GM13977 (cell line): Measurements from ENCODE around the gene FABP3.

ENCODE experiments used
- DNase-seq: peaks from one replicate; pipeline ENCODE4 v3.0.0; 2012; ENCODE audit warnings: low spot score
- CTCF ChIP-seq: IDR thresholded peaks from 2 replicates; pipeline ENCODE4 v1.5.1; 2012; ENCODE audit warnings: mild to moderate bottlenecking, control low read depth; ENCODE audit not compliant: insufficient read depth; ENCODE audit errors: extremely low read depth, missing control alignments
- in situ Hi-C: fragments of 300-500 bp; cut with MboI; formaldehyde crosslinking; loops from one replicate; pipeline ENCODE4 v1.12.0; 2022; ENCODE audit warnings: low sequenced_read_pairs, low pct_unique_long_range_greater_than_20kb, mixed read lengths, inconsistent platforms; ENCODE audit not compliant: unreplicated experiment

FABP3 gene

GRCh38 chr1:31415658-31416057, 42.8 kb upstream of the FABP3 start:
- DNase-seq: no peak
- in situ Hi-C loops: no loop called here
- TF ChIP-seq CTCF: no peak

GRCh38 chr1:31414980-31415370, 42.1 kb upstream of the FABP3 start:
- in situ Hi-C loops: no loop called here
- DNase-seq: no peak
- no peak for TF ChIP-seq CTCF

- in situ Hi-C loops: no loop called here
- no peak for TF ChIP-seq CTCF
- DNase-seq: no peak
Observed at GRCh38 chr1:31413405-31414001, 40.6 kb upstream of the FABP3 start.

GRCh38 chr1:31412732-31413404, 40.0 kb upstream of the FABP3 start, which contains the start of gene SERINC2:
SERINC2 (plus strand) TSS chr1:31413213; CDS start chr1:31413266, 53 bp downstream.
- peak; percentile 83 for DNase-seq
- in situ Hi-C loops: no loop called here
- TF ChIP-seq CTCF: no peak

- no peak for TF ChIP-seq CTCF
- in situ Hi-C loops: no loop called here
- no peak for DNase-seq
Observed at GRCh38 chr1:31412205-31412604, 39.3 kb upstream of the FABP3 start.

- in situ Hi-C loops: no loop called here
- no peak for TF ChIP-seq CTCF
- no peak for DNase-seq
Observed at GRCh38 chr1:31410871-31411270, 38.0 kb upstream of the FABP3 start.
